Stimulated activated CD4-positive, alpha-beta T cell treated with anti-CD3 and anti-CD28 coated beads, Interleukin-2, amount 100 ng/mL, for 24 hours (primary cell): Measurements from ENCODE around the gene PPP2R5A.
"Not testable (repeated sequence)": the region's sequence is repeated elsewhere in the genome, so short reads cannot be mapped to it uniquely, and the experiment has no call there.

Source experiments
- DNase-seq, 2 donors: peaks; one replicate each; pipeline ENCODE4 v3.0.0-alpha.2; 2020

PPP2R5A gene

DNA sequence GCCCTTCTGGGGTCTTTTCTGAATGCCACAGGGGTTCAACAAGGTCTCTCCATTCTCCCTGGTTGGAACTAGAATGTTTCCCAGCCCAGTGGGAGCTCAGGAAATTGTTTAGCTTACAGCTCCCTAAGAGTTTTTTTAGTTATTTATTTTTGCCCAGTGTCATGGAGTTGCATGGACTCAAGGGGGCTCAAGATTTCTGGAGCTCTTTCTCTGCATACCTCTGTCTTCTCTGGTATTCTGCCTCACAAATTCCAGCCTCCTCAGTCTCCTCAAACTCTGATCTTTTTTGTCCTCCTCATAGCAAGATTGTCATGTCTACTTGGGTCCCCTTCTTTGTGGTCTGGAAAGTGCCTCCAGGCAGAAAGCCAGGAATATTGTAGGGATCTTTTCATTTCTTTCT lies 15.9 kb upstream of the PPP2R5A start:
- DNase-seq = no peak

DNA sequence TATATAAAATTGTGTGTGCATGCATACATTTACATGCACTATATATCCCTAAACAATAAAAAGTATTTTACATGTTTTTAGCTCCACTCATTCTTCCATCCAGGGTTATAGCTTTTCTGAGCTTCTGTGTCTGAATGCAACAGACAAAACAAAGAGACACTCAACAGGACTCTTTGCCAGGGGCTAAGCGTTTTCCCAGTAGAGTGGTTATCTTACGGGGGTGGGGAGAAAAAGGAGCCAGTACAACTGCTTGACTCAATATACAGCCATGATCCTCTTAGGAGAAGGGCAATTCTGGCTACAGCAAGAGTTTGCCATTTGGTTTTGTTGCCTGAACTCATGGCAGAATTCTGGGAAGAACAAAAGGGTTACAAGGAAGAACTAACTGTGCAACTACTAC lies 14.6 kb upstream of the PPP2R5A start:
- DNase-seq = no peak

GRCh38 chr1:212271234-212271633 lies 14.0 kb upstream of the PPP2R5A start:
- no peak for DNase-seq

DNA sequence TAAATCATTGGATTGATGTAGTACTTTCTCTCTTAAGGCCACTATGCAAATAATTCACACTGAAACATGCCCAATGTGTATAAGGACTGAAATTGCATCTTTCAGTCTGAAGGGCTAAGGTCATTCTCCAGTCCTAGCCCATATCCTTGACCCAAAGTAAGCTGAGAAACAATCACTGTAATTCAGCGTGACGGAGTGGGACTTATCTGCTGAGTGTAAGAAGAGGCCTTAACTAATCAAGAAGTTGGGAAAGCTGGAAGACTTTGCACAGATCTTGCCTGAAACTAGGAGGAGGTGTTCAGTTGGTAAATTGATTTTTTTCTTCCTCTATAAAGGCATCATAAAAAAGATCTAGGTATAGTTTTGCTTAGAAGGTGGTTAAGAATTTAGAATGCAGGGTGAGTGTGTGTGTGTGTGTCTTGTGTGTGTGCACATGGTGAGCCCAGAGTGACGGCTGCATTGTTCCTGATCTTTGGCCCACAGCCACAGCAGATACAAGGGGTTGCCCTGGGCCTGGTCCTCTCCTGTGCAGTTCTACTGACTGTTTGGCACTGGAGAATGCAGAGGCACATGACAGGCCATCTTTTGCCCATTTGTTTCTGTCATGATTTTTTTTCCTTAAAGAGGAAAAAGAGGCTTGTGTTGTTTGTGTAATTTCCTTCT lies 13.3 kb upstream of the PPP2R5A start:
- DNase-seq = no peak

DNA sequence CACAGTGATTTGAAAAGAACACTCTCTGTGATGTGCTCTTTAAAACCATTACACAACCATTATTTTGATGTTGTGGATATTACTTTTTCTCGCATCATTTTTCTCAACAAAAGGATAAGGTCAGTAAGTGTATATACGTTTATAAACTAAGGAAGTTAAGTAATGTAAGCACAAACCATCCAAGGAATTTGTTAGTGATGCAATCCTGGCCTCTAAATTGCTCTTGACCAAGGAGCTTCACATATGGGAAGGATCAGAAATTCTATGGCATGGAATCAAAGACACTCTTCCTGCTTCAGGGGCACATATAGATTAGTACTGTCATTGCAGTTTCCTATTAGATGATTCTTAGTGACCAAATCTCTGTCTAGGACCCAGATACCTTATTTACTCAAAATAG lies 3.6 kb upstream of the PPP2R5A start:
- no peak for DNase-seq

DNA sequence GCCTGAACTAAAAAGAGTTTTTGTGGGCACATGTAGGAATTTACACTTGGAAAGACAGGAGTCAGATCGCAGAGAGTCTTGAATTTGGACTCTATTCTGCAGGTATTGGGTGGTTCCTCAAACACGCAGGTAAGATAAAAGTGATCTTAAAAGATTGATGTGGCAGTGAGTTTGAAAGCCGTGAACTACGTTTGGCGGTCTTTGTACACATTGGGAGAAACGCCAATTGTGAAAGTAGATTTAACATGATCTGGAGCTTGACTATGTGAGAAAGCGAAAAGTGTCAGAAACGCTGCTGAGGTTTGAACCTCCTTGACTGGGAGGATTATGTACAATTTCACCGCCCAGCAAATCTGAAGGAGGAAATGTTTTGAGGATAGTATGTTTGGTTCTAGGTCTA lies 1.5 kb upstream of the PPP2R5A start:
- no peak for DNase-seq

DNA sequence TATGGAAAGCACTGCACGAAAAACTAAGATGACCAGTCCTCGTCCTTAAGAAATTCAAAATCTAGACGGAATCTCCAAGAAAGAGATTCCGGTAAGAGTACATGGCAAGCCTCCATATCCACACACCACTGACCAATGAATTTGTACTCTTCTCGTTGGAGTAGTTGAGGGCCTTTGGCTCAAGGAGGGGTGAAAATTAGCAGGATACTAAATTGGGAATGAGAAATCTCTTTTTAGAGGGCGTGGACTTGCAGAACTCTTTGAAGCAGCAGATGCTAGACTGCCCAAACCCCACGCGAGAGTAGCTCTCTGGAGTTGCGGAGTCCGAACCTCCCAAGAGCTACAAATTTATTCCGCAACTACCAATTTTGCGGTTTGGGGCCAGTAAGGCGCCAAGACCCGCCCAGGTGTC lies 872 bp upstream of the PPP2R5A start:
- DNase-seq = no peak

- peak; percentile 71 to 75 for DNase-seq
Observed at GRCh38 chr1:212285685-212286555, 710 bp downstream of the PPP2R5A start.

DNA sequence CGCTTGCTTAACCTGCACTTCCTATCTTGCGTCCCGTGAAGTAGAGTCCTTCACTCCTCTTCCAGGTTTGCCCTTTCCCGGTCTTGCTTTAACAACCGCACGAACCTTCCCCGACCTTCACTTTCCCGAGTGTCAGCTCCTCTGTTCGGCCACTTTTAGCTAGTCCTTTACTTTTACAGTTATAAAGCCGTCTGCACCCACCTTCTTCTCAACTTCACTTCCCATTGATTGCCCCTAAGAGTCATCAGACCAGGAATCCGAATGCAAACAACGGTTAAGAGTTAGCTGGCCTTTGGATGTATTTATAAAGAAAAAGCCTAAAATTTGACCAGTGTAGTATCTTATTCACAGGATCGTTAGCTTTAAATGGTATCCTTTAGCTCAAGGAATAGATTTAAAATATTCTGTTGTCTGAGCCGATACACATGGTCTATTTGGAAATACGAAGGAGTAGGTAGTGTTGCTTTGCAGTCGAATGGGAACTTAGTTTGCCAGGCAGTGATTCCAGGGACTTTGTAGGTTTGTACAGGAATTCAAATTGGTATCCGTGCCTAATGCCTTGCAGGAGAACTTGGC lies 1.4 kb downstream of the PPP2R5A start:
- no peak for DNase-seq

GRCh38 chr1:212287261-212287895 lies 2.2 kb downstream of the PPP2R5A start:
- DNase-seq = no peak

DNA sequence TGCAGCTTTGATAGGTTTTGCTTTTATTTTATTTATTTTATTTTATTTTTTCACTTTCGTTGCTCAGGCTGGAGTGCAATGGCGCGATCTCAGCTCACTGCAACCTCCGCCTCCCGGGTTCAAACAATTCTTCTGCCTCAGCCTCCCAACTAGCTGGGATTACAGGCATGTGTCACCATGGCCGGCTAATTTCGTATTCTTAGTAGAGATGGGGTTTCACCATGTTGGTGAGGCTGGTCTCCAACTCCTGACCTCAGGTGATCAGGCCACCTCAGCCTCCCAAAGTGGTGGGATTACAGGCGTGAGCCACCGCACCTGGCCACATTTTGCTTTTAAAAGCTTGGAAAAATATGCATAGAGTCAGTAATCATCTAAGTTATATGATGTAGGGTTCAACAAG lies 2.8 kb downstream of the PPP2R5A start:
- DNase-seq = not testable (repeated sequence)

GRCh38 chr1:212288615-212289014 lies 3.4 kb downstream of the PPP2R5A start:
- no peak for DNase-seq

DNA sequence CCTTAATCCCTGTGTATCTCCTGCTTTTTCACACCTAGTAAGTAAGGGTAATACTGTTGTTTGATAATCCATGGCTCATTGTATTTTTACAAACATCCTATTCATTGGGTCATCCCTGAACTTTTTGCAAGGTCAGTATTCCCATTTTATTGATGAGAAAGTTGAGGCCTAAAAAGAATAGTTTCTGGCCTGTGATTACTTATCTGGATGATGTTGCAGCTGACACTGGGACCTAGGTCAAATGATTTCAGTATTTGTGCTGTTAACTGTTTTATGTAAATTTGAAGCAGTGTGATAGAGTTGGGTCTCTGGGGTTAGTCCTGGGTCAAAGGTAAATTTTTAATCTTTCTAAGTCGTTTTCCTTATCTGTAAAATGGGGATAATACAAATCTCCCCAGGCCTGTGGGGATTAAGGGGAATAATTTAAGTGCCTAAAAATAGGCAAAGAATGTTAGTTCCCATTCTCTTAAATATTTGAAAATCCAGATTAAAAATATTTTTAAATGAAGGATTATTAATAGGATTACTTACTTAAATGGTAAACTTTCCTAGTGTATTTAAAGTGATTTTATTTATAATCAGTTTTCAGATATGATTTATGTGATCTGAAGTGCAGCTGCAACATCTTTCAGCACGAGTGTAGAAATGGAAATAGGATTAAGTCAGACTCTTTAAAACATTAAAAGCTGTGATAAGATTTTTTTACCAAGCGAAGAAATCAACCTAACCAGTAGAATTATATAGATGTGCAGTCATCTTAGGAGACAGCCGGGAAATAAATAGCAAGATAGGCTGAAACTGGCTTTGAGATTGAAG lies 4.3 kb downstream of the PPP2R5A start:
- DNase-seq = no peak

DNA sequence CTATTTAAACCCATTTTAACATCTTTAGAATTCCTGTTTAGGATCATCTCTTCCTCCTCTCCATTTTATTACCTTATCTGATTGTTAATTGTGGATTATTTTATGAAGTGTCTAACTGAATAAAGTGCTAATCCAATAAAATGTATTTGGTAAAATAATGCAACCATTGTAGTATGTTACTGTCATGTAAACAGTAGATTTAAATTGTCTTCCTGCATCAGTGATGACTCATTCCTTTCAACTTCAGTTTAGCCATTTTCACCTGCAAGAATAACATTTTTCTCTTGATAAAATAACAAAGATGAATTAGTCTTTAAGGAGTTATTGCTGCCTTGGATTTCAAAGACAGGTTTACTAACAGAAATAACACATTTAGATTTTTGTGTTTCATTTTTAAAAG lies 5.4 kb downstream of the PPP2R5A start:
- no peak for DNase-seq

DNA sequence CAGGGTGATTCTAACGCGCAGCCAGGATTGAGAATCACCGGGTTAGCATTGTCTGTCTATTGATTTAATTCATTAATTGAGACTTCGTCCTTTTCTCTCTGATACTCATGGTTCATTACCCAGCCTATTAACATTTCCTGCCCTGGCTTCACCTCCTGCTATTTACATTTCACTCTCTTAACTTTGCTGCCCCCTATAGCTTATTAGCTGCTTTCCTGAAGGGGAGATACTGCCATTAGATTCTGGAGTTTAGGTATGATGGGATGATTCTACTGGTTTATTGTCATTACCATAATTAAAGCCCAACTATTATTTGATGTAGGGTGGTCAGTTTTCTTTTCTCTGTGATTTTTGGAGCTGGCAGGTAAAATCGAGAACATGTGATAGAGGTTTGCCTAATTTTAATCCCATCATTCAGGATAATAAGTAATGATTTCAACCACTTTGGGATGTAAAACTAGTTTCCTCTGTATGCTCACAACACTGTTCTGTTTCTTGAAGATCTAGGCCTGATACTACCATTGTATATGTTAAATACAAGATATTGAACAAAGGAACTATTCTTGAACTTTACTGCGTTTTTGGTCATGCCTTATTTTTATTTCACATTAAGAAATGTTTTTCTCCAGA lies 6.4 kb downstream of the PPP2R5A start:
- DNase-seq = no peak

DNA sequence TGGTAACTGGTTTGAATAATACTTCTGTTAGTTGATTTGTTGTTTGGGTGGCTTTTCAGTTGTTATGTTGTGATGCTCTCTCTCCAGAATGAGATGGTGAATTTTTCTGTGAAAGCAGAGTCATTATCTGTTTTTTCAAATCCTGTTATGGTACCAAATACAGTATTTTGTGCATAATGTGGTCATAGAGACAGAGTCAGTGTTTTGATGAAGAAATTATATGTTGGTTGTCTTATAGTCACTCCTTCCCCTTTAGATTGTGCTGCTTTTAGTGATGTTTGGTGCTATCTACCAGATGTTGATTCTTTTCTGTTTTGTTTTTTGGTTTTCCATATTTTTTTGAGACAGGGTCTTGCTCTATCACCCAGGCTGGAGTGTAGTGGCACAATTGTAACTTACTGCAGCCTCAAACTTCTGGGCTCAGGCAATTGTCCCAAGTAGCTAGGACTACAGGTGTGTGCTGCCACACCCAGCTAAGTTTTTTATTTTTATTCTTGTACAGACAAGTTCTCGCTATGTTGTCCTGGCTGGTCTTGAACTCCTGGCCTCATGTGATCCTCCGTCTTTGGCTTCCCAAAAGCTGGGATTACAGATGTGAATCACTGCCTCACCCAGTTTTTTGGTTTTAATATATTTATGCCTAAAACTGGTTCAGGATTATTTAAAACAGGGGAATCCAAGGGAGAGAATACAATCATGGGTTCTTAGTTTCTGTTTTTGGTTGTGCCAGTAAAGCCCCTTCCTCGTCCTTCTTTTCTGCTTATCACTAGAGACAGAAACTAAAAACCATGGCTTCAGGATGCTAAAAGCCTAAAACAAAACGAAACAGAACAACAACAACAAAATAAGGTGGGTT lies 7.3 kb downstream of the PPP2R5A start:
- no peak for DNase-seq

GRCh38 chr1:212293579-212293978 lies 8.4 kb downstream of the PPP2R5A start:
- no peak for DNase-seq

DNA sequence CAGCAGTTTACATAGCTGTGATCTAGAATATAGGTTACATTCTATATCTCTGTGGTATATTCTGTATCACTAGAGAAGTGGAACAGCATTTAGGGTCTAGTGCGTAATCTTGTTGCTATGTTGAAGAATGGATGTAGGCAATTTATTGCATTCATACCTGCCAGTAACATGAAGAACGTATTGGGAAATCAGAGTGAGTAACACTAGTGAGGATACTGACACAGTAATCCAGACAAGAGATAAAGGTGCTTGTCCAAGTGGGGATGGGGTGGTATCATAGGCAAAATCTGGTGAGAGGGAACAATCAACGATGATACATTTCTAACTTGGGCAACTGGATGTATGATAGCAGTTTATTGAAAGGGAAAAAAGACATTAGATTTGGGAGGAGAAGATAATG lies 9.8 kb downstream of the PPP2R5A start:
- no peak for DNase-seq

DNA sequence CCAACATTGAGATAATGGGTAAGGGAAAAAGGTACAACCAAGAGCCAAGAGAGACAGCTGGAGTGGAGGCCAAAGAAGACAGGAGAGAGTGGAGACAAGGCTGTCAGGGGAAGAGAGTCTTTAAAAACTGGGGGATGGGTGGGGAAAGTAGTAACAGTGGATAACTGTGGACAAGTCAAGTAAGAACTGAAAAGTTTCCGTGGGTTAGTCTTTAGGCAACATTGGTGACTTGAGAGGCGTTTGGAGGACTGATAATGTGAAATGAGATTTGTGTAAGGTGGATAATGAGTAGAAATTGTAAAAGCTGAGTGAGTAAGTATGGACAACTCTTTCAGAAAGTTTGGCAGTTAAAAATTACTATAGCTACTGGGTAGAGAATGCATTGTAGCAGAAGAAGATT lies 10.4 kb downstream of the PPP2R5A start:
- DNase-seq = no peak

- DNase-seq = no peak
Observed at GRCh38 chr1:212297338-212297737, 12.1 kb downstream of the PPP2R5A start.

GRCh38 chr1:212301580-212301979 lies 16.4 kb downstream of the PPP2R5A start:
- DNase-seq = no peak
